K562 (cell line): ENCODE data around the gene RXFP3. TPM values are rescaled to one million over a fixed set of nuclear protein-coding genes. Genes with fewer than 3 reads are reported as not detected.
A peak's percentile ranks its signal among the peaks of the same experiment; 100 is the strongest.

Source experiments
- BRD4 ChIP-seq: fragments of 200-600 bp; sonication (generic); IDR thresholded peaks from 2 replicates; pipeline ENCODE4 v1.6.1; 2017; ENCODE audit warnings: inconsistent platforms
- CBFA2T3 ChIP-seq: fragments of 450-650 bp; IDR thresholded peaks from 2 replicates; pipeline ENCODE4 v1.6.1; 2017
- FOXM1 ChIP-seq, 2 experiments: fragments of 450-650 bp in 1 of 2; sonication (generic) in 1 of 2; formaldehyde crosslinking in 1 of 2; IDR thresholded peaks; 2 replicates each; pipeline versions ENCODE4 v1.6.1 to v1.9.0; 2017 to 2022; ENCODE audit warnings: low read depth in 2 of 2, mild to moderate bottlenecking in 2 of 2, missing genetic modification reagents in 1 of 2, moderate library complexity in 1 of 2
- MTA2 ChIP-seq: fragments of 450-650 bp; IDR thresholded peaks from 2 replicates; pipeline ENCODE4 v1.6.1; 2016; ENCODE audit warnings: low read depth
- TSC22D4 ChIP-seq: fragments of 450-650 bp; IDR thresholded peaks from 2 replicates; pipeline ENCODE4 v1.6.1; 2016; ENCODE audit warnings: missing genetic modification characterization, missing biosample characterization, control low read depth
- ZNF77 ChIP-seq: fragments of 250-450 bp; sonication (Bioruptor Pico); IDR thresholded peaks from 2 replicates; pipeline ENCODE4 v1.5.0; 2020
- polyA plus RNA-seq, 8 experiments: library from polyadenylated mRNA; depleted of rRNA in 4 of 8; stranded (reverse) in 5 of 8; unstranded in 3 of 8; fragments of >200 nt; fragmentation: Nextera tagmentation in 2 of 8; fragmentation: Illumina TruSeq in 1 of 8; extraction: Ambion mirVana in 2 of 8; extraction: Trizol in 1 of 8; gene quantifications; 2 replicates each; pipeline versions ENCODE4 v1.2.1 to v1.2.3, GENCODE V29; 2011 to 2014; ENCODE audit warnings: inconsistent platforms in 1 of 8, missing spikeins in 1 of 8
- total RNA-seq, 7 experiments: library from RNA; depleted of rRNA in 6 of 7; stranded (reverse); fragments of >200 nt in 6 of 7; fragmentation: Illumina TruSeq in 2 of 7; extraction: Trizol in 2 of 7; gene quantifications; 2 replicates each; pipeline versions ENCODE4 v1.2.1 to v1.2.3, GENCODE V29; 2011 to 2021; ENCODE audit warnings: low replicate concordance in 1 of 7
- TF ChIP-seq, protein P1 (sequence below): fragments of 450-650 bp; IDR thresholded peaks from 2 replicates; pipeline ENCODE4 v1.6.1; 2016; ENCODE audit warnings: mild to moderate bottlenecking, moderate library complexity
- TF ChIP-seq, protein P2 (sequence below): sonication (generic); formaldehyde crosslinking; IDR thresholded peaks from 2 replicates; pipeline ENCODE4 v1.8.0; 2022; ENCODE audit warnings: missing genetic modification reagents, mild to moderate bottlenecking, borderline replicate concordance
- TF ChIP-seq, protein P3 (sequence below): fragments of 450-650 bp; IDR thresholded peaks from 2 replicates; pipeline ENCODE4 v1.6.1; 2018; ENCODE audit warnings: mild to moderate bottlenecking, low read depth; ENCODE audit not compliant: partially characterized antibody

RXFP3 gene
- total and polyA plus RNA-seq, 9 of the 15 experiments (the other 6 are each of a cell fraction or from before 2014, with no cell fraction given) = not detected

DNA sequence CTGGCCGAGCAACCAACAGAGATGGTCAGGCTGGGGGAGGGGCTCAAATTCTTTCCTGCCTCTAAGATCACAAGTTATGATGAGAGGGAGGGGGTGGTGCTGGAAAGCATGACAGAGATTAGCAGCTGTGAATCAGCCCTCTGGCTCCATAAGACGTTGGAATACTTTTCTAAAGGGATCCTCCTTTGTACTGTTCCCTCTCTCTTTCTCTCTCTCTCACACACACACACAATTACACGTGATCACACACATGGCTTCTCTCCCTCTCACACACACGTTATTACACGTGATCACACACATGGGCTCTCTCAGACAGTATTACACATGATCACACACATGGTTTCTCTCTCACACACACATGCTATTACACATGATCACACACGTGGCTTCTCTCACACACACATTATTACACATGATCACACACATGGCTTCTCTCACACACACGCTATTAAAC lies 48.5 kb downstream of the RXFP3 start, which contains the start of gene SLC45A2 (continued):
- TF ChIP-seq, protein P1, sequence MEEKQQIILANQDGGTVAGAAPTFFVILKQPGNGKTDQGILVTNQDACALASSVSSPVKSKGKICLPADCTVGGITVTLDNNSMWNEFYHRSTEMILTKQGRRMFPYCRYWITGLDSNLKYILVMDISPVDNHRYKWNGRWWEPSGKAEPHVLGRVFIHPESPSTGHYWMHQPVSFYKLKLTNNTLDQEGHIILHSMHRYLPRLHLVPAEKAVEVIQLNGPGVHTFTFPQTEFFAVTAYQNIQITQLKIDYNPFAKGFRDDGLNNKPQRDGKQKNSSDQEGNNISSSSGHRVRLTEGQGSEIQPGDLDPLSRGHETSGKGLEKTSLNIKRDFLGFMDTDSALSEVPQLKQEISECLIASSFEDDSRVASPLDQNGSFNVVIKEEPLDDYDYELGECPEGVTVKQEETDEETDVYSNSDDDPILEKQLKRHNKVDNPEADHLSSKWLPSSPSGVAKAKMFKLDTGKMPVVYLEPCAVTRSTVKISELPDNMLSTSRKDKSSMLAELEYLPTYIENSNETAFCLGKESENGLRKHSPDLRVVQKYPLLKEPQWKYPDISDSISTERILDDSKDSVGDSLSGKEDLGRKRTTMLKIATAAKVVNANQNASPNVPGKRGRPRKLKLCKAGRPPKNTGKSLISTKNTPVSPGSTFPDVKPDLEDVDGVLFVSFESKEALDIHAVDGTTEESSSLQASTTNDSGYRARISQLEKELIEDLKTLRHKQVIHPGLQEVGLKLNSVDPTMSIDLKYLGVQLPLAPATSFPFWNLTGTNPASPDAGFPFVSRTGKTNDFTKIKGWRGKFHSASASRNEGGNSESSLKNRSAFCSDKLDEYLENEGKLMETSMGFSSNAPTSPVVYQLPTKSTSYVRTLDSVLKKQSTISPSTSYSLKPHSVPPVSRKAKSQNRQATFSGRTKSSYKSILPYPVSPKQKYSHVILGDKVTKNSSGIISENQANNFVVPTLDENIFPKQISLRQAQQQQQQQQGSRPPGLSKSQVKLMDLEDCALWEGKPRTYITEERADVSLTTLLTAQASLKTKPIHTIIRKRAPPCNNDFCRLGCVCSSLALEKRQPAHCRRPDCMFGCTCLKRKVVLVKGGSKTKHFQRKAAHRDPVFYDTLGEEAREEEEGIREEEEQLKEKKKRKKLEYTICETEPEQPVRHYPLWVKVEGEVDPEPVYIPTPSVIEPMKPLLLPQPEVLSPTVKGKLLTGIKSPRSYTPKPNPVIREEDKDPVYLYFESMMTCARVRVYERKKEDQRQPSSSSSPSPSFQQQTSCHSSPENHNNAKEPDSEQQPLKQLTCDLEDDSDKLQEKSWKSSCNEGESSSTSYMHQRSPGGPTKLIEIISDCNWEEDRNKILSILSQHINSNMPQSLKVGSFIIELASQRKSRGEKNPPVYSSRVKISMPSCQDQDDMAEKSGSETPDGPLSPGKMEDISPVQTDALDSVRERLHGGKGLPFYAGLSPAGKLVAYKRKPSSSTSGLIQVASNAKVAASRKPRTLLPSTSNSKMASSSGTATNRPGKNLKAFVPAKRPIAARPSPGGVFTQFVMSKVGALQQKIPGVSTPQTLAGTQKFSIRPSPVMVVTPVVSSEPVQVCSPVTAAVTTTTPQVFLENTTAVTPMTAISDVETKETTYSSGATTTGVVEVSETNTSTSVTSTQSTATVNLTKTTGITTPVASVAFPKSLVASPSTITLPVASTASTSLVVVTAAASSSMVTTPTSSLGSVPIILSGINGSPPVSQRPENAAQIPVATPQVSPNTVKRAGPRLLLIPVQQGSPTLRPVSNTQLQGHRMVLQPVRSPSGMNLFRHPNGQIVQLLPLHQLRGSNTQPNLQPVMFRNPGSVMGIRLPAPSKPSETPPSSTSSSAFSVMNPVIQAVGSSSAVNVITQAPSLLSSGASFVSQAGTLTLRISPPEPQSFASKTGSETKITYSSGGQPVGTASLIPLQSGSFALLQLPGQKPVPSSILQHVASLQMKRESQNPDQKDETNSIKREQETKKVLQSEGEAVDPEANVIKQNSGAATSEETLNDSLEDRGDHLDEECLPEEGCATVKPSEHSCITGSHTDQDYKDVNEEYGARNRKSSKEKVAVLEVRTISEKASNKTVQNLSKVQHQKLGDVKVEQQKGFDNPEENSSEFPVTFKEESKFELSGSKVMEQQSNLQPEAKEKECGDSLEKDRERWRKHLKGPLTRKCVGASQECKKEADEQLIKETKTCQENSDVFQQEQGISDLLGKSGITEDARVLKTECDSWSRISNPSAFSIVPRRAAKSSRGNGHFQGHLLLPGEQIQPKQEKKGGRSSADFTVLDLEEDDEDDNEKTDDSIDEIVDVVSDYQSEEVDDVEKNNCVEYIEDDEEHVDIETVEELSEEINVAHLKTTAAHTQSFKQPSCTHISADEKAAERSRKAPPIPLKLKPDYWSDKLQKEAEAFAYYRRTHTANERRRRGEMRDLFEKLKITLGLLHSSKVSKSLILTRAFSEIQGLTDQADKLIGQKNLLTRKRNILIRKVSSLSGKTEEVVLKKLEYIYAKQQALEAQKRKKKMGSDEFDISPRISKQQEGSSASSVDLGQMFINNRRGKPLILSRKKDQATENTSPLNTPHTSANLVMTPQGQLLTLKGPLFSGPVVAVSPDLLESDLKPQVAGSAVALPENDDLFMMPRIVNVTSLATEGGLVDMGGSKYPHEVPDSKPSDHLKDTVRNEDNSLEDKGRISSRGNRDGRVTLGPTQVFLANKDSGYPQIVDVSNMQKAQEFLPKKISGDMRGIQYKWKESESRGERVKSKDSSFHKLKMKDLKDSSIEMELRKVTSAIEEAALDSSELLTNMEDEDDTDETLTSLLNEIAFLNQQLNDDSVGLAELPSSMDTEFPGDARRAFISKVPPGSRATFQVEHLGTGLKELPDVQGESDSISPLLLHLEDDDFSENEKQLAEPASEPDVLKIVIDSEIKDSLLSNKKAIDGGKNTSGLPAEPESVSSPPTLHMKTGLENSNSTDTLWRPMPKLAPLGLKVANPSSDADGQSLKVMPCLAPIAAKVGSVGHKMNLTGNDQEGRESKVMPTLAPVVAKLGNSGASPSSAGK = peak; percentile 65; the same call in 1 of the 2 replicates
- peak; percentile 28; the same call in 1 of the 2 replicates for TF ChIP-seq CBFA2T3
- TF ChIP-seq FOXM1 (IDR thresholded peaks at IDR 0.05; ENCODE audit: low read depth) = no peak
- TF ChIP-seq FOXM1 (CRISPR knock-in tag; IDR thresholded peaks at IDR 0.05; ENCODE audit: low read depth) = no peak
- 0 out of 2 replicates have a peak, but pooled peaks have one; percentile 5 for TF ChIP-seq MTA2
- TF ChIP-seq, protein P2, sequence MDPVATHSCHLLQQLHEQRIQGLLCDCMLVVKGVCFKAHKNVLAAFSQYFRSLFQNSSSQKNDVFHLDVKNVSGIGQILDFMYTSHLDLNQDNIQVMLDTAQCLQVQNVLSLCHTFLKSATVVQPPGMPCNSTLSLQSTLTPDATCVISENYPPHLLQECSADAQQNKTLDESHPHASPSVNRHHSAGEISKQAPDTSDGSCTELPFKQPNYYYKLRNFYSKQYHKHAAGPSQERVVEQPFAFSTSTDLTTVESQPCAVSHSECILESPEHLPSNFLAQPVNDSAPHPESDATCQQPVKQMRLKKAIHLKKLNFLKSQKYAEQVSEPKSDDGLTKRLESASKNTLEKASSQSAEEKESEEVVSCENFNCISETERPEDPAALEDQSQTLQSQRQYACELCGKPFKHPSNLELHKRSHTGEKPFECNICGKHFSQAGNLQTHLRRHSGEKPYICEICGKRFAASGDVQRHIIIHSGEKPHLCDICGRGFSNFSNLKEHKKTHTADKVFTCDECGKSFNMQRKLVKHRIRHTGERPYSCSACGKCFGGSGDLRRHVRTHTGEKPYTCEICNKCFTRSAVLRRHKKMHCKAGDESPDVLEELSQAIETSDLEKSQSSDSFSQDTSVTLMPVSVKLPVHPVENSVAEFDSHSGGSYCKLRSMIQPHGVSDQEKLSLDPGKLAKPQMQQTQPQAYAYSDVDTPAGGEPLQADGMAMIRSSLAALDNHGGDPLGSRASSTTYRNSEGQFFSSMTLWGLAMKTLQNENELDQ (CRISPR knock-in tag) = no peak
- no peak for TF ChIP-seq ZNF77 (CRISPR knock-in tag)
- no peak for TF ChIP-seq TSC22D4
- TF ChIP-seq, protein P3, sequence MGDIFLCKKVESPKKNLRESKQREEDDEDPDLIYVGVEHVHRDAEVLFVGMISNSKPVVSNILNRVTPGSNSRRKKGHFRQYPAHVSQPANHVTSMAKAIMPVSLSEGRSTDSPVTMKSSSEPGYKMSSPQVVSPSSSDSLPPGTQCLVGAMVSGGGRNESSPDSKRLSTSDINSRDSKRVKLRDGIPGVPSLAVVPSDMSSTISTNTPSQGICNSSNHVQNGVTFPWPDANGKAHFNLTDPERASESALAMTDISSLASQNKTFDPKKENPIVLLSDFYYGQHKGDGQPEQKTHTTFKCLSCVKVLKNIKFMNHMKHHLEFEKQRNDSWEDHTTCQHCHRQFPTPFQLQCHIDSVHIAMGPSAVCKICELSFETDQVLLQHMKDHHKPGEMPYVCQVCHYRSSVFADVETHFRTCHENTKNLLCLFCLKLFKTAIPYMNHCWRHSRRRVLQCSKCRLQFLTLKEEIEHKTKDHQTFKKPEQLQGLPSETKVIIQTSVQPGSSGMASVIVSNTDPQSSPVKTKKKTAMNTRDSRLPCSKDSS = no peak
- no peak for TF ChIP-seq BRD4
